ENCODE results near the gene MASP2. TPM values are rescaled to one million over a fixed set of nuclear protein-coding genes. Genes with fewer than 3 reads are reported as not detected.
"Not testable (repeated sequence)": the region's sequence is repeated elsewhere in the genome, so short reads cannot be mapped to it uniquely, and the experiment has no call there.

Gene MASP2
- total RNA-seq, 1 donor from 2014 or later: not detected

GRCh38 chr1:11064942-11065341, 17.9 kb upstream of the MASP2 start:
- no peak for TF ChIP-seq CTCF (IDR thresholded peaks at IDR 0.05)
- Histone ChIP-seq H3K27me3 (ENCODE audit: low read depth) (no peaks in the 10 kb centered on the region), H3K36me3 (peaks cover 62% of the 10 kb centered on the region), H3K4me1 (peaks cover 14% of the 10 kb centered on the region), H3K4me3 (no peak overlapping the region), H3K9me3 (no peaks in the 10 kb centered on the region), H3K27ac (no peak overlapping the region)
- intact Hi-C loops (cut with DNase I): no loop called here
- ATAC-seq: no peak
- no peak for DNase-seq

GRCh38 chr1:11063937-11064537, 17.0 kb upstream of the MASP2 start:
- H3K4me3 ChIP-seq; DNase-seq; H3K27me3 ChIP-seq (ENCODE audit: low read depth); intact Hi-C loops (cut with DNase I); ATAC-seq; H3K27ac ChIP-seq; H3K9me3 ChIP-seq: not testable (repeated sequence)
- Histone ChIP-seq H3K4me1 (peaks cover 17% of the 10 kb centered on the region), H3K36me3 (peaks cover 53% of the 10 kb centered on the region)

- Histone ChIP-seq H3K4me3 (no peak overlapping the region), H3K36me3 (peaks cover 43% of the 10 kb centered on the region), H3K4me1 (peaks cover 25% of the 10 kb centered on the region), H3K27me3 (ENCODE audit: low read depth) (no peaks in the 10 kb centered on the region), H3K9me3 (no peaks in the 10 kb centered on the region), H3K27ac (no peak overlapping the region)
- intact Hi-C loops (cut with DNase I): no loop called here
- ATAC-seq (no peak), DNase-seq (no peak)
- TF ChIP-seq CTCF (IDR thresholded peaks at IDR 0.05): no peak
Observed at GRCh38 chr1:11062965-11063401, 15.9 kb upstream of the MASP2 start.

- TF ChIP-seq CTCF (IDR thresholded peaks at IDR 0.05): no peak
Observed at GRCh38 chr1:11061652-11062365, 14.8 kb upstream of the MASP2 start.

GRCh38 chr1:11059968-11060830, 13.2 kb upstream of the MASP2 start, which contains the start of gene SRM:
SRM (minus strand) TSS chr1:11060018; CDS start chr1:11059943, 75 bp downstream.
- Histone ChIP-seq H3K36me3 (peaks cover 34% of the 10 kb centered on the region), H3K27me3 (ENCODE audit: low read depth) (no peaks in the 10 kb centered on the region), H3K4me3 (peak within 1 kb of the TSS; percentile 88), H3K4me1 (peaks cover 25% of the 10 kb centered on the region), H3K27ac (peak within 1 kb of the TSS; percentile 80), H3K9me3 (no peaks in the 10 kb centered on the region)
- DNase-seq (peak; percentile 95), ATAC-seq (peak; percentile 99 to 100)
- peak; percentile 67 for TF ChIP-seq CTCF (IDR thresholded peaks at IDR 0.05)
- intact Hi-C loops (cut with DNase I): no loop called here

More at GRCh38 chr1:11061652-11062365, 14.8 kb upstream of the MASP2 start:
- H3K9me3 ChIP-seq: no peaks in the 10 kb centered on the region
- intact Hi-C loops (cut with DNase I): no loop called here
- H3K27me3 ChIP-seq (ENCODE audit: low read depth): no peaks in the 10 kb centered on the region
- H3K27ac ChIP-seq: peak overlapping the region; percentile 1
- H3K4me3 ChIP-seq: no peak overlapping the region
- peaks cover 37% of the 10 kb centered on the region for H3K36me3 ChIP-seq
- ATAC-seq (no peak), DNase-seq (no peak)
- peaks cover 25% of the 10 kb centered on the region for H3K4me1 ChIP-seq

Data from lower lobe of right lung (tissue), 2 donors.